Measurements from ENCODE around the gene TNXB.
"Not testable (repeated sequence)": the region's sequence is repeated elsewhere in the genome, so short reads cannot be mapped to it uniquely, and the experiment has no call there.

GRCh38 chr6:32041385-32041784, 67.8 kb downstream of the TNXB start:
- TF ChIP-seq, protein P1, sequence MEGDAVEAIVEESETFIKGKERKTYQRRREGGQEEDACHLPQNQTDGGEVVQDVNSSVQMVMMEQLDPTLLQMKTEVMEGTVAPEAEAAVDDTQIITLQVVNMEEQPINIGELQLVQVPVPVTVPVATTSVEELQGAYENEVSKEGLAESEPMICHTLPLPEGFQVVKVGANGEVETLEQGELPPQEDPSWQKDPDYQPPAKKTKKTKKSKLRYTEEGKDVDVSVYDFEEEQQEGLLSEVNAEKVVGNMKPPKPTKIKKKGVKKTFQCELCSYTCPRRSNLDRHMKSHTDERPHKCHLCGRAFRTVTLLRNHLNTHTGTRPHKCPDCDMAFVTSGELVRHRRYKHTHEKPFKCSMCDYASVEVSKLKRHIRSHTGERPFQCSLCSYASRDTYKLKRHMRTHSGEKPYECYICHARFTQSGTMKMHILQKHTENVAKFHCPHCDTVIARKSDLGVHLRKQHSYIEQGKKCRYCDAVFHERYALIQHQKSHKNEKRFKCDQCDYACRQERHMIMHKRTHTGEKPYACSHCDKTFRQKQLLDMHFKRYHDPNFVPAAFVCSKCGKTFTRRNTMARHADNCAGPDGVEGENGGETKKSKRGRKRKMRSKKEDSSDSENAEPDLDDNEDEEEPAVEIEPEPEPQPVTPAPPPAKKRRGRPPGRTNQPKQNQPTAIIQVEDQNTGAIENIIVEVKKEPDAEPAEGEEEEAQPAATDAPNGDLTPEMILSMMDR (conservative IDR thresholded peaks at IDR 0.05; ENCODE audit: low read length), result not testable (repeated sequence)
- TF ChIP-seq EZH2phosphoT487 (IDR thresholded peaks at IDR 0.05; ENCODE audit: borderline replicate concordance), result not testable (repeated sequence)
